C4-2B (cell line): Measurements from ENCODE around the gene LRRC8B.

Experiments used
- H3K27ac ChIP-seq: fragments of 450-650 bp; 2 replicates; pipeline ENCODE4 v1.5.1; 2017
- ZFX ChIP-seq: fragments of 450-650 bp; IDR thresholded peaks from 2 replicates; pipeline ENCODE4 v1.6.1; 2017
- TF ChIP-seq, protein P1 (sequence below): fragments of 450-650 bp; conservative IDR thresholded peaks from 2 replicates; pipeline ENCODE4 v1.5.1; 2017; ENCODE audit warnings: mild to moderate bottlenecking

LRRC8B gene

DNA sequence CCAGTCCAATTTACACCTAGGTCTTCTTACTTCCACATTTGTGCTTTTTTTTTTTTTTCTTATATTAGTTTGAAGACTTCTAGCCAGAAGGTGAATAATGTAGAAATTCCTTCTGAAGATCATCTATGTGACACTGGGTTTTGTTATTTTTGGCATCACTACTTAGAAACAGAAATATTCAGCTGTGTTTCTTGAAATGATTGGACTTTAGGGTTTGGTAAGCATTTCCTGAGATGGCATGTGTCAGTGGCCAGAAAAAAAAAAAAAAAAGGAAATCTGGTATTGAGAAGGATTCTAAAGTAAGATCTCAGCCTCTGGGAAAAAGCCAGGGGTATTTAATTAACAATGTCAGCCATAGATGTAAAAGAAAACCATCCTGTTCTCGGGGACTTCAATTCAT lies 64.9 kb downstream of the LRRC8B start:
- TF ChIP-seq ZFX, result no peak
- TF ChIP-seq, protein P1, sequence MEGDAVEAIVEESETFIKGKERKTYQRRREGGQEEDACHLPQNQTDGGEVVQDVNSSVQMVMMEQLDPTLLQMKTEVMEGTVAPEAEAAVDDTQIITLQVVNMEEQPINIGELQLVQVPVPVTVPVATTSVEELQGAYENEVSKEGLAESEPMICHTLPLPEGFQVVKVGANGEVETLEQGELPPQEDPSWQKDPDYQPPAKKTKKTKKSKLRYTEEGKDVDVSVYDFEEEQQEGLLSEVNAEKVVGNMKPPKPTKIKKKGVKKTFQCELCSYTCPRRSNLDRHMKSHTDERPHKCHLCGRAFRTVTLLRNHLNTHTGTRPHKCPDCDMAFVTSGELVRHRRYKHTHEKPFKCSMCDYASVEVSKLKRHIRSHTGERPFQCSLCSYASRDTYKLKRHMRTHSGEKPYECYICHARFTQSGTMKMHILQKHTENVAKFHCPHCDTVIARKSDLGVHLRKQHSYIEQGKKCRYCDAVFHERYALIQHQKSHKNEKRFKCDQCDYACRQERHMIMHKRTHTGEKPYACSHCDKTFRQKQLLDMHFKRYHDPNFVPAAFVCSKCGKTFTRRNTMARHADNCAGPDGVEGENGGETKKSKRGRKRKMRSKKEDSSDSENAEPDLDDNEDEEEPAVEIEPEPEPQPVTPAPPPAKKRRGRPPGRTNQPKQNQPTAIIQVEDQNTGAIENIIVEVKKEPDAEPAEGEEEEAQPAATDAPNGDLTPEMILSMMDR, result no peak
- H3K27ac ChIP-seq, result no peak overlapping the region

DNA sequence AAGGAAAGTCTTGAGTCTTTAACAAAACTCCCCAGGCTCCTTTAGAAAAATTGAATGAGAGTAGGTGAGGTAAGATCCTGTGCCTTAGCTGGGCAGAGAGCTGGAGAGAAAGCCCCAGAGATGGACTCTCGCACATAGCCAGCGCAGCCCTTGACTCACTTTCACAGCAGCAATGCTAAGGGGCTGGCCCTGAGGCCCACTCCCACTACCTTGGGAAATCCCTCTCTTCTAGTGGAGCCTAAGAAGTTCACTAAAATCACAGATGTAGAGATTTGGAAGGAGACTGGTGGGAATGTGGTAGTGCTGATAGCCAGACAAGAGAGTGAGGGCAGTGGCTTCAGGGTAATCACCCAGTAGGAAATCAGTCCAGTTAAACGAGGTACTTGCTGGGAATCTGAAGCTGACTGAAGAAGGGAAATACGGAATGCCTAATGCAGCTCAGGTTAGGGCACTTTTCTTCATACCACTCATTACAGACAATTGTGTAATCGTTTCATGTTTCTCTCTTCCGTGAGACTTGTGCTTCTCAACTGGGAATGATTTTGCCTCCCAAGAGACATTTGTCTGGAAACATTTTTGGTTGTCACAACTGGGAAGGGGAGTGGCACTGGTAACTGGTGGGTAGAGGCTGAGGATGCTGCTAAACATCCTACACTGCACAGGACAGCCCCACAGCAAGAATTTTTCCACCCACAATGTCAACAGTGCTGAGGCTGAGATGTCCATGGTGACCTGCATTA lies 65.9 kb downstream of the LRRC8B start:
- no peak overlapping the region for H3K27ac ChIP-seq
- TF ChIP-seq ZFX, result no peak
- TF ChIP-seq, protein P1, result no peak

DNA sequence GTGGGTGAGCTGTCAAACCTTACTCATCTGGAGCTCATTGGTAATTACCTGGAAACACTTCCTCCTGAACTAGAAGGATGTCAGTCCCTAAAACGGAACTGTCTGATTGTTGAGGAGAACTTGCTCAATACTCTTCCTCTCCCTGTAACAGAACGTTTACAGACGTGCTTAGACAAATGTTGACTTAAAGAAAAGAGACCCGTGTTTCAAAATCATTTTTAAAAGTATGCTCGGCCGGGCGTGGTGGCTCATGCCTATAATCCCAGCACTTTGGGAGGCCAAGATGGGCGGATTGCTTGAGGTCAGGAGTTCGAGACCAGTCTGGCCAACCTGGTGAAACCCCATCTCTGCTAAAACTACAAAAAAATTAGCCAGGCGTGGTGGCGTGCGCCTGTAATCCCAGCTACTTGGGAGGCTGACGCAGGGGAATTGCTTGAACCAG lies 68.3 kb downstream of the LRRC8B start:
- peak overlapping the region; percentile 61 for H3K27ac ChIP-seq

DNA sequence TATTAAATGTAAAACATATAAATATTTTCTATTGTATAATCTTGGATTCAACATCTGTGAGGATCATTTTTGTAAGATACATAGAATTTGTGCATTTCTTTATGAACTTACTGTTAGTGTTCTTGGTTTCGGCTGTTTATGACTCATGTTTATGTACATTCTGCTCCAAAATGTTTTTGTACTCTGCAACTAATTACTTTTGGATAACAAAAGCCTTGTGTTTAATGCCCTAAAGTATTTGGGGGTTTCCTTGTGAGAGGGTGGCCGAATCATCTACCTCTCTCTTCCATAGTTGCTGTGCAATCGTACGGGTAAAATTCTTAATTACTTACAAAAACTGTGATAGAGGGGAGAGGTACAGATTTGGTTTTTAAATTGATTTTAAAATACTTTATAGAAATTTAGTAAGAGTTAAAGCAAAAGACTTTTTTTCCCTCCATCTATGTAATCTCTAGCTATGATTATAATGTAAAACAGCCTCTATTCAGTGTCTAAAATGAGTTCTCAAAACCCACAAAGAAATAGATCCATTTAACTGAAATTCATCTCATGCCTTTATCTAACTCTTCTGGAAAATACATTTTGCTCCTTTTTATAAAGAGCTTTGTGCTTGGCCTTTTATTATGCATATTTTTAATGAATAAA lies 69.6 kb downstream of the LRRC8B start:
- TF ChIP-seq ZFX, result no peak
- TF ChIP-seq, protein P1, result no peak
- no peak overlapping the region for H3K27ac ChIP-seq

DNA sequence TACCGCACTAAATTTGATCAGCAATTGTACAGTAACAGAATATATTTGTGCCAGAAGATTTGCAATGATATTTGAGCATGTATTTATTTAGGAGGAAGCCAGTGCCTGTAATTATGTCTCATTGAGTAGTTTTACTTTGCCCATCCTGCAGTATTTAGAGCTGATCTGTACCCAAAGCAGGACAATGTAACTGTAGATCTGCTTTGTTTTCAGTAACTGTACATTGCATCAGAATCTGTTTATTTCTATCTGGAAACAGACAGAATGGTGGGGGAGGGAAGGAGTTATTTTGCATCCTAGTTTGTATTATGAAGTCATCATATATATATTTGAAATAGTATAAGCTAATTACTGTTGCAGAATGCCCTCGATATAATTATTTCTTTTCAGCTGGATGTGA lies 72.1 kb downstream of the LRRC8B start:
- no peak overlapping the region for H3K27ac ChIP-seq
- no peak for TF ChIP-seq ZFX
- TF ChIP-seq, protein P1, result no peak

GRCh38 chr1:89598450-89599331 lies 74.1 kb downstream of the LRRC8B start:
- H3K27ac ChIP-seq, result no peak overlapping the region
- TF ChIP-seq, protein P1, result peak; percentile 82
- TF ChIP-seq ZFX, result no peak

GRCh38 chr1:89599332-89599630 lies 74.7 kb downstream of the LRRC8B start:
- no peak overlapping the region for H3K27ac ChIP-seq
- TF ChIP-seq, protein P1, result peak; percentile 68
- no peak for TF ChIP-seq ZFX
